Hepatocyte (in vitro differentiated cells): ENCODE data around the gene CNOT4.

ENCODE experiments used
- EZH2 ChIP-seq: fragments of 200-600 bp; sonication (generic); IDR thresholded peaks from 2 replicates; pipeline ENCODE4 v1.6.1; 2016; ENCODE audit warnings: antibody characterized with exemption, mild to moderate bottlenecking, borderline replicate concordance
- EZH2phosphoT487 ChIP-seq: fragments of 200-600 bp; sonication (generic); IDR thresholded peaks from one replicate; pipeline ENCODE4 v1.6.1; 2018; ENCODE audit warnings: antibody characterized with exemption, mild to moderate bottlenecking, low read depth, moderate library complexity; ENCODE audit not compliant: unreplicated experiment, severe bottlenecking
- TF ChIP-seq, protein P1 (sequence below): fragments of 200-600 bp; sonication (generic); IDR thresholded peaks from 2 replicates; pipeline ENCODE4 v1.5.1; 2016; ENCODE audit warnings: antibody characterized with exemption, mild to moderate bottlenecking; ENCODE audit not compliant: poor library complexity

DNA sequence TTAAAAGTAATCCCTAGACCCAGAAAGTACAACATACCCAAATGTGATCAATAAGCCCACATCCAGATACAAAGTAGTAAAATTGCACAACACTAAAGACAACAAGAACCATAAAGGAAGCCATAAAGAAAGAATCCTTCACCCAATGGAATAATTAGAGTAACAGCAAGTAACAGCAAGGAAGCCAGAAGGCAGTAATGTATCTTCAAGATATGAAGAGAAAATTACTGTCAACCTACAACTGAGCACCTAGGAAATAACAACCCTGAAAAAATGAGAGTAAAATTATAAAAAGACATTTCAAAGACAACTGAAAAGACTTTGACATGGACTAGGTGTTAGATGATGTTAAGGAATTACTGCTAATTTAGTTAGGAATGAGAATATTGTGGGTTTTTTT, 60.5 kb downstream of the CNOT4 start:
- TF ChIP-seq, protein P1, sequence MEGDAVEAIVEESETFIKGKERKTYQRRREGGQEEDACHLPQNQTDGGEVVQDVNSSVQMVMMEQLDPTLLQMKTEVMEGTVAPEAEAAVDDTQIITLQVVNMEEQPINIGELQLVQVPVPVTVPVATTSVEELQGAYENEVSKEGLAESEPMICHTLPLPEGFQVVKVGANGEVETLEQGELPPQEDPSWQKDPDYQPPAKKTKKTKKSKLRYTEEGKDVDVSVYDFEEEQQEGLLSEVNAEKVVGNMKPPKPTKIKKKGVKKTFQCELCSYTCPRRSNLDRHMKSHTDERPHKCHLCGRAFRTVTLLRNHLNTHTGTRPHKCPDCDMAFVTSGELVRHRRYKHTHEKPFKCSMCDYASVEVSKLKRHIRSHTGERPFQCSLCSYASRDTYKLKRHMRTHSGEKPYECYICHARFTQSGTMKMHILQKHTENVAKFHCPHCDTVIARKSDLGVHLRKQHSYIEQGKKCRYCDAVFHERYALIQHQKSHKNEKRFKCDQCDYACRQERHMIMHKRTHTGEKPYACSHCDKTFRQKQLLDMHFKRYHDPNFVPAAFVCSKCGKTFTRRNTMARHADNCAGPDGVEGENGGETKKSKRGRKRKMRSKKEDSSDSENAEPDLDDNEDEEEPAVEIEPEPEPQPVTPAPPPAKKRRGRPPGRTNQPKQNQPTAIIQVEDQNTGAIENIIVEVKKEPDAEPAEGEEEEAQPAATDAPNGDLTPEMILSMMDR, result no peak
- TF ChIP-seq EZH2phosphoT487, result no peak
- TF ChIP-seq EZH2, result no peak
